SK-N-SH treated with all-trans-retinoic acid at 6 μM for 48 hours (cell line): ENCODE results near the gene PLA2G3.

Source experiments
- ATAC-seq: fragments of 200-7000 bp; cut with Tn5 transposase; 3 replicates; pipeline ENCODE4 v1.9.1; 2020; ENCODE audit warnings: mild to moderate bottlenecking, moderate library complexity
- ARNTL ChIP-seq: fragments of 450-650 bp; formaldehyde crosslinking; IDR thresholded peaks from 2 replicates; pipeline ENCODE4 v1.5.0; 2020; ENCODE audit warnings: low read depth, mild to moderate bottlenecking, moderate library complexity, borderline replicate concordance
- BACH2 ChIP-seq: fragments of 250-450 bp; sonication (Bioruptor Pico); IDR thresholded peaks from 2 replicates; pipeline ENCODE4 v1.9.0; 2021; ENCODE audit warnings: mild to moderate bottlenecking, borderline replicate concordance
- CREB5 ChIP-seq: fragments of 250-450 bp; sonication (Bioruptor Pico); IDR thresholded peaks from 2 replicates; pipeline ENCODE4 v1.5.1; 2020; ENCODE audit warnings: low read depth, mild to moderate bottlenecking, moderate library complexity
- CSDC2 ChIP-seq: fragments of 250-450 bp; sonication (Bioruptor Pico); IDR thresholded peaks from 2 replicates; pipeline ENCODE4 v1.5.0; 2020; ENCODE audit warnings: mild to moderate bottlenecking, moderate library complexity
- CSRNP3 ChIP-seq: fragments of 250-450 bp; sonication (Bioruptor Pico); IDR thresholded peaks from 2 replicates; pipeline ENCODE4 v1.5.1; 2021; ENCODE audit warnings: mild to moderate bottlenecking, moderate library complexity
- ESRRG ChIP-seq: fragments of 250-450 bp; sonication (Bioruptor Pico); IDR thresholded peaks from 2 replicates; pipeline ENCODE4 v1.6.1; 2021; ENCODE audit warnings: mild to moderate bottlenecking
- GLIS3 ChIP-seq: fragments of 250-450 bp; sonication (Bioruptor Pico); IDR thresholded peaks from 2 replicates; pipeline ENCODE4 v1.5.0; 2020; ENCODE audit warnings: mild to moderate bottlenecking, moderate library complexity
- ISL1 ChIP-seq: fragments of 250-450 bp; sonication (Bioruptor Pico); IDR thresholded peaks from 2 replicates; pipeline ENCODE4 v2.1.2; 2022; ENCODE audit warnings: mild to moderate bottlenecking, moderate library complexity
- OSR1 ChIP-seq: fragments of 250-450 bp; sonication (Bioruptor Pico); IDR thresholded peaks from 2 replicates; pipeline ENCODE4 v1.8.0; 2022; ENCODE audit warnings: moderate library complexity, mild to moderate bottlenecking, inconsistent platforms
- PPARA ChIP-seq: fragments of 250-450 bp; sonication (Bioruptor Pico); IDR thresholded peaks from 2 replicates; pipeline ENCODE4 v1.5.0; 2020; ENCODE audit warnings: mild to moderate bottlenecking, borderline replicate concordance
- RARB ChIP-seq: fragments of 250-450 bp; sonication (Bioruptor Pico); IDR thresholded peaks from 2 replicates; pipeline ENCODE4 v1.8.0; 2021; ENCODE audit warnings: mild to moderate bottlenecking, moderate library complexity
- SNAI2 ChIP-seq: fragments of 250-450 bp; sonication (Bioruptor Pico); IDR thresholded peaks from 2 replicates; pipeline ENCODE4 v1.5.0; 2020; ENCODE audit warnings: mild to moderate bottlenecking, moderate library complexity
- TCF4 ChIP-seq: fragments of 250-450 bp; sonication (Bioruptor Pico); IDR thresholded peaks from 2 replicates; pipeline ENCODE4 v1.8.0; 2021; ENCODE audit warnings: mild to moderate bottlenecking, moderate library complexity, borderline replicate concordance
- TOX ChIP-seq: fragments of 250-450 bp; sonication (Bioruptor Pico); IDR thresholded peaks from 2 replicates; pipeline ENCODE4 v1.8.0; 2021; ENCODE audit warnings: mild to moderate bottlenecking, moderate library complexity, borderline replicate concordance
- TSHZ2 ChIP-seq: fragments of 250-450 bp; sonication (Bioruptor Pico); IDR thresholded peaks from 2 replicates; pipeline ENCODE4 v1.5.0; 2020; ENCODE audit warnings: mild to moderate bottlenecking, moderate library complexity
- ZC3H10 ChIP-seq: fragments of 250-450 bp; sonication (Bioruptor Pico); IDR thresholded peaks from 2 replicates; pipeline ENCODE4 v1.5.1; 2021; ENCODE audit warnings: mild to moderate bottlenecking, moderate library complexity
- ZFP3 ChIP-seq: fragments of 250-450 bp; sonication (Bioruptor Pico); IDR thresholded peaks from 2 replicates; pipeline ENCODE4 v1.5.0; 2020; ENCODE audit warnings: mild to moderate bottlenecking, moderate library complexity
- ZFP30 ChIP-seq: fragments of 450-650 bp; formaldehyde crosslinking; IDR thresholded peaks from 2 replicates; pipeline ENCODE4 v1.5.0; 2022; ENCODE audit warnings: mild to moderate bottlenecking, moderate library complexity
- ZNF565 ChIP-seq: fragments of 450-650 bp; formaldehyde crosslinking; conservative IDR thresholded peaks from 2 replicates; pipeline ENCODE4 v1.5.0; 2020; ENCODE audit warnings: low read depth, mild to moderate bottlenecking, moderate library complexity
- ZNF70 ChIP-seq: fragments of 450-650 bp; formaldehyde crosslinking; IDR thresholded peaks from 2 replicates; pipeline ENCODE4 v1.5.0; 2020; ENCODE audit warnings: mild to moderate bottlenecking, moderate library complexity
- ZNF8 ChIP-seq: fragments of 450-650 bp; formaldehyde crosslinking; IDR thresholded peaks from 2 replicates; pipeline ENCODE4 v1.5.0; 2020; ENCODE audit warnings: mild to moderate bottlenecking, moderate library complexity
- TF ChIP-seq, protein P1 (sequence below): fragments of 250-450 bp; sonication (Bioruptor Pico); IDR thresholded peaks from 2 replicates; pipeline ENCODE4 v1.8.0; 2020; ENCODE audit warnings: mild to moderate bottlenecking, moderate library complexity, borderline replicate concordance

Gene PLA2G3

GRCh38 chr22:31136711-31137110, 3.6 kb downstream of the PLA2G3 start:
- TF ChIP-seq, protein P1, sequence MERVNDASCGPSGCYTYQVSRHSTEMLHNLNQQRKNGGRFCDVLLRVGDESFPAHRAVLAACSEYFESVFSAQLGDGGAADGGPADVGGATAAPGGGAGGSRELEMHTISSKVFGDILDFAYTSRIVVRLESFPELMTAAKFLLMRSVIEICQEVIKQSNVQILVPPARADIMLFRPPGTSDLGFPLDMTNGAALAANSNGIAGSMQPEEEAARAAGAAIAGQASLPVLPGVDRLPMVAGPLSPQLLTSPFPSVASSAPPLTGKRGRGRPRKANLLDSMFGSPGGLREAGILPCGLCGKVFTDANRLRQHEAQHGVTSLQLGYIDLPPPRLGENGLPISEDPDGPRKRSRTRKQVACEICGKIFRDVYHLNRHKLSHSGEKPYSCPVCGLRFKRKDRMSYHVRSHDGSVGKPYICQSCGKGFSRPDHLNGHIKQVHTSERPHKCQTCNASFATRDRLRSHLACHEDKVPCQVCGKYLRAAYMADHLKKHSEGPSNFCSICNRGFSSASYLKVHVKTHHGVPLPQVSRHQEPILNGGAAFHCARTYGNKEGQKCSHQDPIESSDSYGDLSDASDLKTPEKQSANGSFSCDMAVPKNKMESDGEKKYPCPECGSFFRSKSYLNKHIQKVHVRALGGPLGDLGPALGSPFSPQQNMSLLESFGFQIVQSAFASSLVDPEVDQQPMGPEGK (CRISPR knock-in tag): no peak
- TF ChIP-seq PPARA (CRISPR knock-in tag) (no peak), GLIS3 (CRISPR knock-in tag) (no peak), ESRRG (CRISPR knock-in tag) (no peak), ZNF565 (CRISPR knock-in tag) (no peak), RARB (CRISPR knock-in tag) (no peak)
- TF ChIP-seq, all 23 proteins: peak for 0
- ATAC-seq: no peak

GRCh38 chr22:31136155-31136554, 4.2 kb downstream of the PLA2G3 start:
- no peak for ATAC-seq
- TF ChIP-seq BACH2 (CRISPR knock-in tag) (no peak), CREB5 (CRISPR knock-in tag) (no peak), GLIS3 (CRISPR knock-in tag) (no peak), ZNF70 (CRISPR knock-in tag) (no peak), SNAI2 (CRISPR knock-in tag) (no peak), ZNF565 (CRISPR knock-in tag) (no peak), RARB (CRISPR knock-in tag) (no peak), ZNF8 (CRISPR knock-in tag) (no peak), OSR1 (CRISPR knock-in tag) (no peak), CSRNP3 (CRISPR knock-in tag) (no peak), ISL1 (CRISPR knock-in tag) (no peak), ZFP3 (CRISPR knock-in tag) (no peak), ZC3H10 (CRISPR knock-in tag) (no peak), TSHZ2 (no peak), ZFP30 (no peak)
- TF ChIP-seq, protein P1 (CRISPR knock-in tag): no peak

DNA sequence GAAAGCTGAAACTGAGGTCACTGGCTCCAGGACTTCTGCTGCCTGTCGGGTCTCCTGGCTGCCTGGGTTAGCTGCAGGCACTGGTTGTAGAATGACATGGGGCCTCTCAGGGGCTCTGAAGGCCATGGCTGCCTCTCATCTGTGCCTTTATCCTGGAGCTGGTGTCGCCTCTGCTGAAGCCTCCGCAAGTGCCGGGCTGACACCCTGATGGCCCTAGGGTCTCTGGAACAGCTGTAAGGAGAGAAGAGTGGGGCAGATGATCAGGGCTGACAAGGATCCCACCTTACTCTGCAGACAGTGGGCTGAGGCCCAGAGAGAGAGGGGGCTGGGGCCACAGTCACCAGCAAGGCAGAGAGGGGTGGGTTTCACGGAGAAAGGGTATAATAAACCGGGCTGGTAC, 4.6 kb downstream of the PLA2G3 start:
- TF ChIP-seq ZNF70 (CRISPR knock-in tag) (no peak), OSR1 (CRISPR knock-in tag) (no peak), BACH2 (CRISPR knock-in tag) (no peak), ARNTL (CRISPR knock-in tag) (no peak), TCF4 (CRISPR knock-in tag) (no peak), TOX (no peak), ZNF565 (CRISPR knock-in tag) (no peak), SNAI2 (CRISPR knock-in tag) (no peak), GLIS3 (CRISPR knock-in tag) (no peak), ISL1 (CRISPR knock-in tag) (no peak), ESRRG (CRISPR knock-in tag) (no peak), ZFP30 (no peak), CREB5 (CRISPR knock-in tag) (no peak), CSDC2 (CRISPR knock-in tag) (no peak), PPARA (CRISPR knock-in tag) (no peak), ZC3H10 (CRISPR knock-in tag) (no peak), CSRNP3 (CRISPR knock-in tag) (no peak), RARB (CRISPR knock-in tag) (no peak), ZNF8 (CRISPR knock-in tag) (no peak)
- TF ChIP-seq, protein P1 (CRISPR knock-in tag): no peak
- TF ChIP-seq, all 23 proteins: peak for 0
- no peak for ATAC-seq
